ENCODE results near the gene CASP2. TPM values are rescaled to one million over a fixed set of nuclear protein-coding genes. Genes with fewer than 3 reads are reported as not detected.

Gene CASP2
- total RNA-seq, 1 experiment from 2014 or later, result 64.1 TPM

DNA sequence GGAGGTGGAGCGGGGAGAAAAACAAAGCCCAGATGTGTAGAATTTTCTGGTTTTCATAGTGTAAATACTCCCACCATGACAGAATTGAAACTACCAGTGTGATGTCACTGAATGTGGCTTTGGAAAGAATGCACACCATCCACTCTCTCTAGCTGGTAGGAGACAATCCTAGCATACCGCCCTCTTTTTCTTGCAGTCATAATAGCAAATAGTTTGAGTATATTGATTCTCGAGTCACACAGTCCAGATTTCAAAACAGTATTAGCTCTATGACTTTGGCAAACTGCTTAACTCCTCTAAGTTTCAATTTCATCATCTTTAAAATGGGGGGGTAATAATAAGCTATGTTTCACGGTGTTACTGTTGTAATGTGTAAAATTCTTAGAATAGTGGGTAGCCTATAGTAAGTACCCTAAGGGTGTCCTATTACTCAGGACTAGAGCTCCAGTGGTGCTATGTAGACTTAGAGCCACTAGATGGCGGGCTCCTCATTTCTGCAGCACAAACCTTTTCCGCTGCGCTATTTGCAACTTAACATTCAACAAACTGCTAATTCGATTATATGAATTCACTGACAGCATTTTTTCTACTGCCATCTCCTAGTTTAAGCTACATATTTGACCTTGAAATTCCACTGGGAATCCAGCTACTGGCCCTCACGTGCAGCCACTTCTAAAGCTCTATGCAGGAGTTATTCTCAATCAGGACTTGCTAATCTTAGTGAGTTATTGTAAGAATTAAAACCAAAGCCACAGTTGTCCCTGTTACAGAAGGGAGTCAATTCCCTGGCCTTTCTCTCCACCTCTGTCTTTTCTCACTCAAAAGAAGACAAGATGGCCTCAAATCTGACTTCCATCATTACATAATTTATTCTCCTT, 47.6 kb upstream of the CASP2 start:
- BruUV-seq (replicated peaks), result no TSS peak
- H2AFZ ChIP-seq (ENCODE audit: low read depth, low read length, poor library complexity, severe bottlenecking), result peak overlapping the region; percentile 87
- no peak overlapping the region for H3K27ac ChIP-seq (ENCODE audit: low read depth, low read length)
- no peaks in the 10 kb centered on the region for H3K36me3 ChIP-seq (ENCODE audit: control insufficient read depth in 1 of 2, insufficient read depth in 2 of 2, low read length in 2 of 2)
- RAD21 ChIA-PET (ENCODE audit: low non-redundant PET in 1 of 2, low total read pairs in 2 of 2, uncharacterized antibody in 2 of 2, unreplicated experiment in 2 of 2), result interaction anchor here (0.5 to 1.2 kb wide), 5 partner anchors 20 to 129 kb away, joined by 3 to 4 read pairs (median 3); no protein-coding TSS in a partner anchor
- no peaks in the 10 kb centered on the region for H3K79me2 ChIP-seq (ENCODE audit: insufficient read depth, low read length)
- TF ChIP-seq RAD21 (IDR thresholded peaks at IDR 0.05; ENCODE audit: low read depth), result peak; percentile 95
- no peak for TF ChIP-seq EGR1 (IDR thresholded peaks at IDR 0.05; ENCODE audit: low read depth)
- TF ChIP-seq, protein P1, sequence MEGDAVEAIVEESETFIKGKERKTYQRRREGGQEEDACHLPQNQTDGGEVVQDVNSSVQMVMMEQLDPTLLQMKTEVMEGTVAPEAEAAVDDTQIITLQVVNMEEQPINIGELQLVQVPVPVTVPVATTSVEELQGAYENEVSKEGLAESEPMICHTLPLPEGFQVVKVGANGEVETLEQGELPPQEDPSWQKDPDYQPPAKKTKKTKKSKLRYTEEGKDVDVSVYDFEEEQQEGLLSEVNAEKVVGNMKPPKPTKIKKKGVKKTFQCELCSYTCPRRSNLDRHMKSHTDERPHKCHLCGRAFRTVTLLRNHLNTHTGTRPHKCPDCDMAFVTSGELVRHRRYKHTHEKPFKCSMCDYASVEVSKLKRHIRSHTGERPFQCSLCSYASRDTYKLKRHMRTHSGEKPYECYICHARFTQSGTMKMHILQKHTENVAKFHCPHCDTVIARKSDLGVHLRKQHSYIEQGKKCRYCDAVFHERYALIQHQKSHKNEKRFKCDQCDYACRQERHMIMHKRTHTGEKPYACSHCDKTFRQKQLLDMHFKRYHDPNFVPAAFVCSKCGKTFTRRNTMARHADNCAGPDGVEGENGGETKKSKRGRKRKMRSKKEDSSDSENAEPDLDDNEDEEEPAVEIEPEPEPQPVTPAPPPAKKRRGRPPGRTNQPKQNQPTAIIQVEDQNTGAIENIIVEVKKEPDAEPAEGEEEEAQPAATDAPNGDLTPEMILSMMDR (IDR thresholded peaks at IDR 0.05 in 2 of 3, conservative IDR thresholded peaks at IDR 0.05 in 1 of 3; ENCODE audit: borderline replicate concordance in 1 of 3, insufficient read depth in 1 of 3, low read depth in 2 of 3, low read length in 2 of 3), result peak; percentile 86 to 97 (median 93)
- no peak for TF ChIP-seq POLR2A (IDR thresholded peaks at IDR 0.05; ENCODE audit: borderline replicate concordance, extremely low read depth, insufficient read depth, insufficient read length)
- no peak for TF ChIP-seq SRF (IDR thresholded peaks at IDR 0.05; ENCODE audit: low read depth)
- TF ChIP-seq CBX3 (IDR thresholded peaks at IDR 0.05; ENCODE audit: low read depth), result peak; percentile 35; the same call in 1 of the 2 replicates
- peak overlapping the region; percentile 48 for H3K4me2 ChIP-seq (ENCODE audit: low read length)
- no peaks in the 10 kb centered on the region for H3K27me3 ChIP-seq (ENCODE audit: insufficient read depth, low read length)
- DNase-seq (ENCODE audit: low read depth, low spot score) (peak; percentile 70), ATAC-seq (peak; percentile 97)
- no peaks in the 10 kb centered on the region for H3K9me2 ChIP-seq (ENCODE audit: insufficient read depth)
- no peak overlapping the region for H3K9ac ChIP-seq (ENCODE audit: low read length)
- no peaks in the 10 kb centered on the region for H4K20me1 ChIP-seq (ENCODE audit: insufficient read depth)
- intact Hi-C loops (cut with micrococcal nuclease), result loop anchor here (1.0 to 2.0 kb wide), 2 partner anchors 65 to 168 kb away; partner anchors contain the start of gene EPHA1
- no peaks in the 10 kb centered on the region for H3K9me3 ChIP-seq (ENCODE audit: control insufficient read depth in 1 of 2, insufficient read depth in 1 of 2, low read depth in 1 of 2, low read length in 2 of 2)
- CTCF ChIA-PET, result interaction anchor here (0.6 to 2.2 kb wide), 24 partner anchors 8 to 354 kb away, joined by 3 to 23 read pairs (median 4); partner anchors contain the start of genes EPHA1 and GSTK1
- no peak overlapping the region for H3K4me3 ChIP-seq (replicated peaks in 1 of 2; ENCODE audit: low read depth in 1 of 2, low read length in 2 of 2)
- peaks cover 3 to 9% of the 10 kb centered on the region in 2 experiments; a peak in 3 of 4 replicates for H3K4me1 ChIP-seq (ENCODE audit: control insufficient read depth in 1 of 2, insufficient read depth in 2 of 2, low read length in 2 of 2)
- POLR2A ChIA-PET, result no interaction called here

Data from HCT116 (cell line).